ENCODE data around the gene PDS5B. TPM values are rescaled to one million over a fixed set of nuclear protein-coding genes. Genes with fewer than 3 reads are reported as not detected.

The PDS5B gene
- 29.3 and 44.9 TPM in 2 replicates for total RNA-seq

- peak within 1 kb of the TSS; percentile 91 for H3K4me3 ChIP-seq (ENCODE audit: low read depth, low read length)
- TF ChIP-seq CTCF (IDR thresholded peaks at IDR 0.05; ENCODE audit: insufficient read depth, low read depth, low read length) = peak; percentile 61
Observed at GRCh38 chr13:32586080-32586900, at the start of gene PDS5B. Gene PDS5B, plus strand, starts transcription at chr13:32586452. Its CDS starts 62,321 bp downstream, at chr13:32648773.

GRCh38 chr13:32537580-32538142 lies 48.6 kb upstream of the PDS5B start:
- peak; percentile 3 for DNase-seq (ENCODE audit: low read depth)
- peak overlapping the region; percentile 97 for H3K4me3 ChIP-seq (ENCODE audit: low read depth, low read length)
- no peak for TF ChIP-seq CTCF (IDR thresholded peaks at IDR 0.05; ENCODE audit: insufficient read depth, low read depth, low read length)

More at GRCh38 chr13:32586080-32586900, at the start of gene PDS5B:
- DNase-seq (ENCODE audit: low read depth) = peak; percentile 96

GRCh38 chr13:32538143-32538620 lies 48.1 kb upstream of the PDS5B start:
- H3K4me3 ChIP-seq (ENCODE audit: low read depth, low read length) = peak overlapping the region; percentile 97
- peak; percentile 84 for DNase-seq (ENCODE audit: low read depth)
- TF ChIP-seq CTCF (IDR thresholded peaks at IDR 0.05; ENCODE audit: insufficient read depth, low read depth, low read length) = no peak

GRCh38 chr13:32538621-32539246 lies 47.5 kb upstream of the PDS5B start, which contains the start of gene N4BP2L2:
Gene N4BP2L2, minus strand, starts transcription at chr13:32538795. Its CDS starts 1,768 bp downstream, at chr13:32537027.
- H3K4me3 ChIP-seq (ENCODE audit: low read depth, low read length) = peak within 1 kb of the TSS; percentile 97
- DNase-seq (ENCODE audit: low read depth) = peak; percentile 98
- peak; percentile 42 for TF ChIP-seq CTCF (IDR thresholded peaks at IDR 0.05; ENCODE audit: insufficient read depth, low read depth, low read length)

- no peak for DNase-seq (ENCODE audit: low read depth)
- no peak for TF ChIP-seq CTCF (IDR thresholded peaks at IDR 0.05; ENCODE audit: insufficient read depth, low read depth, low read length)
- H3K4me3 ChIP-seq (ENCODE audit: low read depth, low read length) = no peak overlapping the region
Observed at GRCh38 chr13:32542221-32542620, 44.0 kb upstream of the PDS5B start.

- TF ChIP-seq CTCF (IDR thresholded peaks at IDR 0.05; ENCODE audit: insufficient read depth, low read depth, low read length) = no peak
- DNase-seq (ENCODE audit: low read depth) = no peak
- H3K4me3 ChIP-seq (ENCODE audit: low read depth, low read length) = no peak overlapping the region
Observed at GRCh38 chr13:32545083-32545482, 41.2 kb upstream of the PDS5B start.
